Activated T-cell treated with anti-CD3 and anti-CD28 coated beads, Interleukin-2, amount 50 U/mL, for 72 hours (primary cell): ENCODE data around the gene CALHM4. TPM values are rescaled to one million over a fixed set of nuclear protein-coding genes. Genes with fewer than 3 reads are reported as not detected.

Source experiments
- ATAC-seq, 2 donors: fragments of 150-1000 bp; cut with Tn5 transposase; replicated peaks in 1 of 2; 2 replicates each; pipeline ENCODE4 v1.10.0; 2021; ENCODE audit warnings: moderate library complexity in 2 of 2, mild to moderate bottlenecking in 1 of 2
- DNase-seq, 2 donors: peaks; one replicate each; pipeline ENCODE4 v3.0.0; 2021 to 2022; ENCODE audit warnings: mixed read lengths in 1 of 2
- H3K27ac Mint-ChIP-seq: one replicate; pipeline ENCODE4 v1.8.0; 2022; ENCODE audit warnings: mild to moderate bottlenecking, moderate library complexity, mixed read lengths
- H3K27me3 Mint-ChIP-seq: one replicate; pipeline ENCODE4 v1.8.0; 2022; ENCODE audit warnings: low read depth, mixed read lengths
- H3K36me3 Mint-ChIP-seq, 2 donors: one replicate each; pipeline ENCODE4 v1.8.0; 2022; ENCODE audit warnings: mixed read lengths in 2 of 2, mild to moderate bottlenecking in 1 of 2; ENCODE audit not compliant: insufficient read depth in 2 of 2
- H3K4me1 Mint-ChIP-seq: one replicate; pipeline ENCODE4 v1.8.0; 2022; ENCODE audit warnings: low read depth, mixed read lengths
- H3K4me3 Mint-ChIP-seq, 2 donors: one replicate each; pipeline ENCODE4 v1.8.0; 2022; ENCODE audit warnings: mild to moderate bottlenecking in 2 of 2, mixed read lengths in 2 of 2, moderate library complexity in 2 of 2
- H3K9me3 Mint-ChIP-seq, 2 donors: one replicate each; pipeline ENCODE4 v1.8.0; 2022; ENCODE audit warnings: mixed read lengths in 2 of 2
- total RNA-seq, 2 donors: library from RNA; stranded (reverse); gene quantifications; one replicate each; pipeline ENCODE4 v1.2.3, GENCODE V29; 2022

Gene CALHM4
- total RNA-seq, result not detected

GRCh38 chr6:116553451-116553850, at the start of gene CALHM4:
TSS of gene CALHM4 (plus strand) at chr6:116553751. CDS start at chr6:116553794, 43 bp downstream.
- Mint-ChIP-seq H3K4me1 (no peaks in the 10 kb centered on the region), H3K36me3 (no peaks in the 10 kb centered on the region), H3K27me3 (peaks cover 8% of the 10 kb centered on the region), H3K4me3 (no peak within 1 kb of the TSS), H3K9me3 (no peaks in the 10 kb centered on the region), H3K27ac (no peak within 1 kb of the TSS)
- DNase-seq (no peak), ATAC-seq (no peak)

- no peaks in the 10 kb centered on the region for H3K4me1 Mint-ChIP-seq
- peaks cover 4 to 12% of the 10 kb centered on the region in 2 donors for H3K36me3 Mint-ChIP-seq
- no peak for DNase-seq
- no peak overlapping the region for H3K27ac Mint-ChIP-seq
- H3K4me3 Mint-ChIP-seq, result no peak overlapping the region
- H3K27me3 Mint-ChIP-seq, result peaks cover 15% of the 10 kb centered on the region
- no peak for ATAC-seq
- peaks cover 10 to 12% of the 10 kb centered on the region in 2 donors for H3K9me3 Mint-ChIP-seq
Observed at GRCh38 chr6:116507324-116507723, 46.2 kb upstream of the CALHM4 start.

- peaks cover 6 to 9% of the 10 kb centered on the region in 2 donors for H3K9me3 Mint-ChIP-seq
- no peak for ATAC-seq
- no peak overlapping the region for H3K27ac Mint-ChIP-seq
- H3K4me3 Mint-ChIP-seq, result no peak overlapping the region
- H3K27me3 Mint-ChIP-seq, result peaks cover 13% of the 10 kb centered on the region
- DNase-seq, result no peak
- no peaks in the 10 kb centered on the region for H3K4me1 Mint-ChIP-seq
- H3K36me3 Mint-ChIP-seq, result peaks cover 4 to 11% of the 10 kb centered on the region in 2 donors
Observed at GRCh38 chr6:116508527-116508926, 45.0 kb upstream of the CALHM4 start.

GRCh38 chr6:116511424-116512110, 42.0 kb upstream of the CALHM4 start, which contains the start of gene CALHM5:
TSS of gene CALHM5 (plus strand) at chr6:116511639. CDS start at chr6:116511697, 58 bp downstream.
- no peaks in the 10 kb centered on the region for H3K36me3 Mint-ChIP-seq
- H3K4me3 Mint-ChIP-seq, result no peak within 1 kb of the TSS
- DNase-seq (no peak), ATAC-seq (no peak)
- no peaks in the 10 kb centered on the region for H3K4me1 Mint-ChIP-seq
- no peak within 1 kb of the TSS for H3K27ac Mint-ChIP-seq
- no peaks in the 10 kb centered on the region for H3K27me3 Mint-ChIP-seq
- peaks cover 0 to under 1% of the 10 kb centered on the region in 2 donors for H3K9me3 Mint-ChIP-seq

GRCh38 chr6:116512111-116512559, 41.4 kb upstream of the CALHM4 start:
- no peaks in the 10 kb centered on the region for H3K4me1 Mint-ChIP-seq
- no peak overlapping the region for H3K4me3 Mint-ChIP-seq
- no peaks in the 10 kb centered on the region for H3K27me3 Mint-ChIP-seq
- H3K36me3 Mint-ChIP-seq, result no peaks in the 10 kb centered on the region
- ATAC-seq (no peak), DNase-seq (no peak)
- H3K9me3 Mint-ChIP-seq, result no peaks in the 10 kb centered on the region
- H3K27ac Mint-ChIP-seq, result no peak overlapping the region

GRCh38 chr6:116512734-116513133, 40.8 kb upstream of the CALHM4 start:
- H3K4me1 Mint-ChIP-seq, result no peaks in the 10 kb centered on the region
- H3K9me3 Mint-ChIP-seq, result no peaks in the 10 kb centered on the region
- no peak overlapping the region for H3K27ac Mint-ChIP-seq
- H3K27me3 Mint-ChIP-seq, result no peaks in the 10 kb centered on the region
- no peak overlapping the region for H3K4me3 Mint-ChIP-seq
- DNase-seq (no peak), ATAC-seq (no peak)
- no peaks in the 10 kb centered on the region for H3K36me3 Mint-ChIP-seq

- no peaks in the 10 kb centered on the region for H3K4me1 Mint-ChIP-seq
- no peaks in the 10 kb centered on the region for H3K36me3 Mint-ChIP-seq
- peaks cover 5% of the 10 kb centered on the region for H3K27me3 Mint-ChIP-seq
- H3K4me3 Mint-ChIP-seq, result no peak overlapping the region
- H3K9me3 Mint-ChIP-seq, result no peaks in the 10 kb centered on the region
- ATAC-seq (no peak), DNase-seq (no peak)
- H3K27ac Mint-ChIP-seq, result no peak overlapping the region
Observed at GRCh38 chr6:116513224-116513875, 40.2 kb upstream of the CALHM4 start.

GRCh38 chr6:116514111-116514510, 39.4 kb upstream of the CALHM4 start:
- H3K9me3 Mint-ChIP-seq, result no peaks in the 10 kb centered on the region
- H3K4me3 Mint-ChIP-seq, result no peak overlapping the region
- DNase-seq (no peak), ATAC-seq (no peak)
- no peak overlapping the region for H3K27ac Mint-ChIP-seq
- peaks cover 10% of the 10 kb centered on the region for H3K27me3 Mint-ChIP-seq
- no peaks in the 10 kb centered on the region for H3K4me1 Mint-ChIP-seq
- H3K36me3 Mint-ChIP-seq, result no peaks in the 10 kb centered on the region

GRCh38 chr6:116515141-116515540, 38.4 kb upstream of the CALHM4 start:
- no peaks in the 10 kb centered on the region for H3K4me1 Mint-ChIP-seq
- H3K27me3 Mint-ChIP-seq, result peaks cover 10% of the 10 kb centered on the region
- ATAC-seq (no peak), DNase-seq (no peak)
- no peaks in the 10 kb centered on the region for H3K9me3 Mint-ChIP-seq
- H3K36me3 Mint-ChIP-seq, result no peaks in the 10 kb centered on the region
- no peak overlapping the region for H3K4me3 Mint-ChIP-seq
- H3K27ac Mint-ChIP-seq, result no peak overlapping the region

- no peak for DNase-seq
- ATAC-seq, result no peak
- no peak overlapping the region for H3K27ac Mint-ChIP-seq
- no peaks in the 10 kb centered on the region for H3K36me3 Mint-ChIP-seq
- H3K9me3 Mint-ChIP-seq, result peaks cover 0 to 1% of the 10 kb centered on the region in 2 donors
- H3K4me1 Mint-ChIP-seq, result no peaks in the 10 kb centered on the region
- H3K4me3 Mint-ChIP-seq, result no peak overlapping the region
- H3K27me3 Mint-ChIP-seq, result peaks cover 10% of the 10 kb centered on the region
Observed at GRCh38 chr6:116518621-116519368, 34.8 kb upstream of the CALHM4 start.

GRCh38 chr6:116522896-116523295, 30.7 kb upstream of the CALHM4 start:
- Mint-ChIP-seq H3K4me3 (no peak overlapping the region), H3K9me3 (peaks cover 0 to 1% of the 10 kb centered on the region in 2 donors), H3K36me3 (no peaks in the 10 kb centered on the region), H3K4me1 (no peaks in the 10 kb centered on the region), H3K27me3 (peaks cover 10% of the 10 kb centered on the region), H3K27ac (no peak overlapping the region)
- DNase-seq (no peak), ATAC-seq (no peak)

- Mint-ChIP-seq H3K4me3 (no peak overlapping the region), H3K36me3 (no peaks in the 10 kb centered on the region), H3K27me3 (peaks cover 6% of the 10 kb centered on the region), H3K27ac (no peak overlapping the region), H3K4me1 (no peaks in the 10 kb centered on the region), H3K9me3 (peaks cover 0 to 1% of the 10 kb centered on the region in 2 donors)
- DNase-seq (no peak), ATAC-seq (no peak)
Observed at GRCh38 chr6:116524236-116524635, 29.3 kb upstream of the CALHM4 start.

GRCh38 chr6:116528133-116528532, 25.4 kb upstream of the CALHM4 start:
- Mint-ChIP-seq H3K27me3 (peaks cover 33% of the 10 kb centered on the region), H3K4me3 (no peak overlapping the region), H3K4me1 (no peaks in the 10 kb centered on the region), H3K27ac (no peak overlapping the region), H3K36me3 (no peaks in the 10 kb centered on the region), H3K9me3 (no peaks in the 10 kb centered on the region)
- DNase-seq (no peak), ATAC-seq (no peak)
